Tibial artery (tissue), 4 donors: ENCODE measurements around the gene TOR1B.
A peak's percentile ranks its signal among the peaks of the same experiment; 100 is the strongest.

Source experiments
- DNase-seq, 2 donors: peaks; one replicate each; pipeline ENCODE4 v3.0.0-alpha.2; 2019
- H3K27ac ChIP-seq, 2 donors: fragments of 200-600 bp; sonication (generic) in 1 of 2; 1 replicate in 1 of 2; 2 replicates in 1 of 2; pipeline ENCODE4 v1.5.1; 2018 to 2019; ENCODE audit warnings: mild to moderate bottlenecking in 1 of 2
- H3K27me3 ChIP-seq, 2 donors: fragments of 200-600 bp; sonication (generic) in 1 of 2; one replicate each; pipeline versions ENCODE4 v1.5.1 to v1.6.0; 2016 to 2019
- H3K36me3 ChIP-seq, 3 donors: fragments of 200-600 bp; sonication (generic) in 2 of 3; one replicate each; pipeline ENCODE4 v1.5.1; 2016 to 2019; ENCODE audit warnings: mild to moderate bottlenecking in 2 of 3
- H3K4me1 ChIP-seq, 4 donors: fragments of 200-600 bp; sonication (generic) in 2 of 4; 1 replicate in 3 of 4; 2 replicates in 1 of 4; pipeline ENCODE4 v1.5.1; 2016 to 2019
- H3K4me3 ChIP-seq, 2 donors: fragments of 200-600 bp; sonication (generic) in 1 of 2; 1 replicate in 1 of 2; 2 replicates in 1 of 2; pipeline ENCODE4 v1.5.1; 2018 to 2019; ENCODE audit warnings: mild to moderate bottlenecking in 2 of 2
- H3K9me3 ChIP-seq, 3 donors: fragments of 200-600 bp; sonication (generic) in 1 of 3; one replicate each; pipeline ENCODE4 v1.5.1; 2016 to 2019
- CTCF ChIP-seq, 2 experiments: fragments of 200-600 bp in 1 of 2; fragments of 450-650 bp in 1 of 2; IDR thresholded peaks; one replicate each; pipeline ENCODE4 v1.5.1; 2017 to 2019; ENCODE audit warnings: antibody characterized with exemption in 2 of 2, mild to moderate bottlenecking in 1 of 2, moderate library complexity in 1 of 2
- intact Hi-C: fragments of 100-400 bp; cut with DNase I; formaldehyde crosslinking; loops from one replicate; pipeline ENCODE4 v1.15.0; 2023; ENCODE audit warnings: low total_unique reads

The TOR1B gene

GRCh38 chr9:129803676-129804060 is 684 bp downstream of the TOR1B start:
- Histone ChIP-seq H3K27me3 (no peaks in the 10 kb centered on the region), H3K9me3 (no peaks in the 10 kb centered on the region), H3K4me3 (peak overlapping the region; percentile 68 to 87), H3K4me1 (peaks cover 0 to 15% (median 10%) of the 10 kb centered on the region in 4 donors), H3K36me3 (peaks cover 5 to 35% (median 18%) of the 10 kb centered on the region in 3 donors), H3K27ac (peak overlapping the region; percentile 74 to 81)
- intact Hi-C loops, result no loop called here
- TF ChIP-seq CTCF (IDR thresholded peaks at IDR 0.05), result no peak
- DNase-seq, result no peak

- H3K4me1 ChIP-seq, result peaks cover 0 to 15% (median 10%) of the 10 kb centered on the region in 4 donors
- no peaks in the 10 kb centered on the region for H3K9me3 ChIP-seq
- no peak for DNase-seq
- no peak for TF ChIP-seq CTCF (IDR thresholded peaks at IDR 0.05)
- intact Hi-C loops, result no loop called here
- peaks cover 12 to 59% (median 32%) of the 10 kb centered on the region in 3 donors for H3K36me3 ChIP-seq
- H3K4me3 ChIP-seq, result no peak overlapping the region
- no peaks in the 10 kb centered on the region for H3K27me3 ChIP-seq
- H3K27ac ChIP-seq, result no peak overlapping the region
Observed at GRCh38 chr9:129806061-129806460, 3.1 kb downstream of the TOR1B start.

GRCh38 chr9:129809346-129809745 is 6.4 kb downstream of the TOR1B start:
- Histone ChIP-seq H3K27ac (no peak overlapping the region), H3K4me3 (no peak overlapping the region), H3K27me3 (no peaks in the 10 kb centered on the region), H3K36me3 (peaks cover 21 to 90% (median 56%) of the 10 kb centered on the region in 3 donors), H3K4me1 (peaks cover 0 to 7% (median 2%) of the 10 kb centered on the region in 4 donors), H3K9me3 (no peaks in the 10 kb centered on the region)
- TF ChIP-seq CTCF (IDR thresholded peaks at IDR 0.05), result no peak
- no peak for DNase-seq
- intact Hi-C loops, result no loop called here

GRCh38 chr9:129810116-129810515 is 7.1 kb downstream of the TOR1B start:
- DNase-seq, result no peak
- peaks cover 21 to 96% (median 64%) of the 10 kb centered on the region in 3 donors for H3K36me3 ChIP-seq
- no peak overlapping the region for H3K4me3 ChIP-seq
- H3K9me3 ChIP-seq, result no peaks in the 10 kb centered on the region
- intact Hi-C loops, result no loop called here
- H3K4me1 ChIP-seq, result peaks cover 0 to 5% (median 0%) of the 10 kb centered on the region in 4 donors
- TF ChIP-seq CTCF (IDR thresholded peaks at IDR 0.05), result no peak
- no peak overlapping the region for H3K27ac ChIP-seq
- no peaks in the 10 kb centered on the region for H3K27me3 ChIP-seq

GRCh38 chr9:129810788-129811187 is 7.8 kb downstream of the TOR1B start:
- Histone ChIP-seq H3K4me1 (peaks cover 0 to 3% (median 0%) of the 10 kb centered on the region in 4 donors), H3K36me3 (peaks cover 19 to 96% (median 66%) of the 10 kb centered on the region in 3 donors), H3K27me3 (no peaks in the 10 kb centered on the region), H3K4me3 (no peak overlapping the region), H3K9me3 (no peaks in the 10 kb centered on the region), H3K27ac (no peak overlapping the region)
- no peak for TF ChIP-seq CTCF (IDR thresholded peaks at IDR 0.05)
- DNase-seq, result no peak
- intact Hi-C loops, result no loop called here

- intact Hi-C loops, result no loop called here
- Histone ChIP-seq H3K4me1 (no peaks in the 10 kb centered on the region), H3K36me3 (peaks cover 30 to 98% (median 70%) of the 10 kb centered on the region in 3 donors), H3K4me3 (no peak overlapping the region), H3K27ac (no peak overlapping the region), H3K27me3 (no peaks in the 10 kb centered on the region), H3K9me3 (no peaks in the 10 kb centered on the region)
- no peak for TF ChIP-seq CTCF (IDR thresholded peaks at IDR 0.05)
- DNase-seq, result no peak
Observed at GRCh38 chr9:129811967-129812363, 9.0 kb downstream of the TOR1B start.
